ENCODE results near the gene PIWIL1. TPM values are rescaled to one million over a fixed set of nuclear protein-coding genes. Genes with fewer than 3 reads are reported as not detected.

The PIWIL1 gene
- total and polyA plus RNA-seq, 2 of the 4 experiments (the other 2 are of a cell fraction): not detected

DNA sequence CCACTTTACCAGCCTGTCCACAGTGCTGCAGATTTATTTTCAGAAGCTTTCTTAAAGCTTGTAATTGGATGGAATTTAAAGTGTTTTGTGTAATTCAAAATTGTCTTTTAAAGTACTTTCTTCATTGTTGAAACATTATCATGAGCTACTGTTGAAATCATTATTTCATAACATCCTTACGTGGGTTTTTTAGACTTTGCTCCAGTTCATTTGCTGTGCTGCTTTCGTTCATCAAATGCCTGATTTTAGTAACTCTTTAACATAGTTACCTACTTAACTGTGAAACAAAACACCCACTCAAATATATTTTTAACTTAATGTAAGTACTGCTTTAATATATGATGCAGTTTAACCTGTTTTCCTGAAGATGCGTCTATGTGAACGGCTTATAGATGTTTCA, 47.5 kb downstream of the PIWIL1 start:
- no peak overlapping the region for H2AK5ac ChIP-seq (ENCODE audit: low read depth, low read length)
- CTCF ChIA-PET: no interaction called here
- intact Hi-C loops (cut with micrococcal nuclease): no loop called here
- no peak overlapping the region for H3K9ac ChIP-seq (ENCODE audit: low read depth, low read length)
- no peaks in the 10 kb centered on the region for H3K27me3 ChIP-seq (ENCODE audit: control insufficient read depth, insufficient read depth, low read length)
- no peak overlapping the region for H3K23ac ChIP-seq (ENCODE audit: low read depth, low read length)
- dilution Hi-C loops (cut with HindIII; ENCODE audit: low sequenced_read_pairs, unreplicated experiment): no loop called here
- no peak overlapping the region for H3K56ac ChIP-seq (ENCODE audit: extremely low read depth, insufficient read depth, low read length)
- peaks cover 8% of the 10 kb centered on the region for H3K9me3 ChIP-seq (ENCODE audit: control insufficient read depth, insufficient read depth, low read length)
- H3K4me3 ChIP-seq (ENCODE audit: insufficient read depth, low read depth, low read length): no peak overlapping the region
- POLR2A ChIA-PET (ENCODE audit: unreplicated experiment): no interaction called here
- no peaks in the 10 kb centered on the region for H3K36me3 ChIP-seq (ENCODE audit: control insufficient read depth, insufficient read depth, low read length)
- no peak overlapping the region for H2BK120ac ChIP-seq (ENCODE audit: low read depth, low read length)
- ATAC-seq (ENCODE audit: low read depth): no peak
- no peak overlapping the region for H4K8ac ChIP-seq (ENCODE audit: low read depth in 2 of 2, low read length in 2 of 2)
- DNase-seq: no peak
- no peak overlapping the region for H3K14ac ChIP-seq (replicated peaks; ENCODE audit: low read depth, low read length)
- no peaks in the 10 kb centered on the region for H3K4me1 ChIP-seq (ENCODE audit: control insufficient read depth, insufficient read depth, low read length)
- H2BK15ac ChIP-seq (ENCODE audit: low read depth, low read length): no peak overlapping the region
- no peak overlapping the region for H4K91ac ChIP-seq (ENCODE audit: insufficient read depth, low read depth, low read length)
- no peaks in the 10 kb centered on the region for H3K9me1 ChIP-seq (ENCODE audit: insufficient read depth, low read length)
- no peak overlapping the region for H4K5ac ChIP-seq (ENCODE audit: low read depth, low read length)
- no CpG with 5 or more reads among the region's 4 CpGs for WGBS, 2 experiments (ENCODE audit: extremely low coverage in 2 of 2, insufficient read length in 1 of 2)
- no peak overlapping the region for H3K4me2 ChIP-seq (ENCODE audit: low read depth, low read length)
- no peak overlapping the region for H2BK5ac ChIP-seq (ENCODE audit: low read depth, low read length, poor library complexity, severe bottlenecking)
- no TSS peak for BruUV-seq (replicated peaks)
- no peak overlapping the region for H3K4ac ChIP-seq (ENCODE audit: low read depth, low read length)
- no peaks in the 10 kb centered on the region for H4K20me1 ChIP-seq (ENCODE audit: insufficient read depth, low read length)
- in situ Hi-C loops (cut with MboI; ENCODE audit: low sequenced_read_pairs): no loop called here
- no peak overlapping the region for H3K18ac ChIP-seq (ENCODE audit: low read depth, low read length)
- H3K27ac ChIP-seq (ENCODE audit: insufficient read depth, low read length): no peak overlapping the region
- H2AFZ ChIP-seq (replicated peaks; ENCODE audit: low read length, poor library complexity): no peak overlapping the region
- TF ChIP-seq MXI1 (IDR thresholded peaks at IDR 0.05; ENCODE audit: borderline replicate concordance, low read depth, low read length) (no peak), MAZ (IDR thresholded peaks at IDR 0.05; ENCODE audit: borderline replicate concordance, low read depth, low read length) (no peak), CHD1 (IDR thresholded peaks at IDR 0.05; ENCODE audit: low read depth, low read length) (no peak), POLR2A (IDR thresholded peaks at IDR 0.05; ENCODE audit: low read depth, low read length) (no peak), SMC3 (IDR thresholded peaks at IDR 0.05; ENCODE audit: low read depth, low read length) (no peak), CEBPB (IDR thresholded peaks at IDR 0.05; ENCODE audit: low read depth, low read length) (no peak), MAFK (IDR thresholded peaks at IDR 0.05; ENCODE audit: low read depth, low read length) (no peak), RAD21 (IDR thresholded peaks at IDR 0.05; ENCODE audit: low read length) (no peak), USF2 (IDR thresholded peaks at IDR 0.05; ENCODE audit: low read depth, low read length) (no peak), BHLHE40 (IDR thresholded peaks at IDR 0.05; ENCODE audit: low read depth, low read length) (no peak), FOS (IDR thresholded peaks at IDR 0.05; ENCODE audit: low read depth, low read length) (no peak), RCOR1 (IDR thresholded peaks at IDR 0.05; ENCODE audit: insufficient replicate concordance, low read length) (no peak), NFE2L2 (IDR thresholded peaks at IDR 0.05; ENCODE audit: low read depth, low read length) (no peak)
- TF ChIP-seq, protein P1, sequence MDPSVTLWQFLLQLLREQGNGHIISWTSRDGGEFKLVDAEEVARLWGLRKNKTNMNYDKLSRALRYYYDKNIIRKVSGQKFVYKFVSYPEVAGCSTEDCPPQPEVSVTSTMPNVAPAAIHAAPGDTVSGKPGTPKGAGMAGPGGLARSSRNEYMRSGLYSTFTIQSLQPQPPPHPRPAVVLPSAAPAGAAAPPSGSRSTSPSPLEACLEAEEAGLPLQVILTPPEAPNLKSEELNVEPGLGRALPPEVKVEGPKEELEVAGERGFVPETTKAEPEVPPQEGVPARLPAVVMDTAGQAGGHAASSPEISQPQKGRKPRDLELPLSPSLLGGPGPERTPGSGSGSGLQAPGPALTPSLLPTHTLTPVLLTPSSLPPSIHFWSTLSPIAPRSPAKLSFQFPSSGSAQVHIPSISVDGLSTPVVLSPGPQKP (IDR thresholded peaks at IDR 0.05; ENCODE audit: borderline replicate concordance, low read depth, low read length): no peak
- TF ChIP-seq, protein P2, sequence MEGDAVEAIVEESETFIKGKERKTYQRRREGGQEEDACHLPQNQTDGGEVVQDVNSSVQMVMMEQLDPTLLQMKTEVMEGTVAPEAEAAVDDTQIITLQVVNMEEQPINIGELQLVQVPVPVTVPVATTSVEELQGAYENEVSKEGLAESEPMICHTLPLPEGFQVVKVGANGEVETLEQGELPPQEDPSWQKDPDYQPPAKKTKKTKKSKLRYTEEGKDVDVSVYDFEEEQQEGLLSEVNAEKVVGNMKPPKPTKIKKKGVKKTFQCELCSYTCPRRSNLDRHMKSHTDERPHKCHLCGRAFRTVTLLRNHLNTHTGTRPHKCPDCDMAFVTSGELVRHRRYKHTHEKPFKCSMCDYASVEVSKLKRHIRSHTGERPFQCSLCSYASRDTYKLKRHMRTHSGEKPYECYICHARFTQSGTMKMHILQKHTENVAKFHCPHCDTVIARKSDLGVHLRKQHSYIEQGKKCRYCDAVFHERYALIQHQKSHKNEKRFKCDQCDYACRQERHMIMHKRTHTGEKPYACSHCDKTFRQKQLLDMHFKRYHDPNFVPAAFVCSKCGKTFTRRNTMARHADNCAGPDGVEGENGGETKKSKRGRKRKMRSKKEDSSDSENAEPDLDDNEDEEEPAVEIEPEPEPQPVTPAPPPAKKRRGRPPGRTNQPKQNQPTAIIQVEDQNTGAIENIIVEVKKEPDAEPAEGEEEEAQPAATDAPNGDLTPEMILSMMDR (conservative IDR thresholded peaks at IDR 0.05; ENCODE audit: low read depth, low read length): no peak
- no peak overlapping the region for H2BK20ac ChIP-seq (ENCODE audit: low read depth, low read length)
- H3K79me1 ChIP-seq (ENCODE audit: low read depth in 1 of 2, low read length in 2 of 2): no peaks in the 10 kb centered on the region
- H2AK9ac ChIP-seq (replicated peaks; ENCODE audit: low read depth, low read length, poor library complexity): no peak overlapping the region

Measured in IMR-90 (cell line).